Activated CD8-positive, alpha-beta memory T cell treated with anti-CD3 and anti-CD28 coated beads for 4 hours (primary cell): ENCODE data around the gene C1QTNF1.

Experiments used
- DNase-seq, 2 donors: peaks; one replicate each; pipeline ENCODE4 v3.0.0-alpha.2; 2020; ENCODE audit warnings: low read depth in 2 of 2

The C1QTNF1 gene, protein sequence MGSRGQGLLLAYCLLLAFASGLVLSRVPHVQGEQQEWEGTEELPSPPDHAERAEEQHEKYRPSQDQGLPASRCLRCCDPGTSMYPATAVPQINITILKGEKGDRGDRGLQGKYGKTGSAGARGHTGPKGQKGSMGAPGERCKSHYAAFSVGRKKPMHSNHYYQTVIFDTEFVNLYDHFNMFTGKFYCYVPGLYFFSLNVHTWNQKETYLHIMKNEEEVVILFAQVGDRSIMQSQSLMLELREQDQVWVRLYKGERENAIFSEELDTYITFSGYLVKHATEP

DNA sequence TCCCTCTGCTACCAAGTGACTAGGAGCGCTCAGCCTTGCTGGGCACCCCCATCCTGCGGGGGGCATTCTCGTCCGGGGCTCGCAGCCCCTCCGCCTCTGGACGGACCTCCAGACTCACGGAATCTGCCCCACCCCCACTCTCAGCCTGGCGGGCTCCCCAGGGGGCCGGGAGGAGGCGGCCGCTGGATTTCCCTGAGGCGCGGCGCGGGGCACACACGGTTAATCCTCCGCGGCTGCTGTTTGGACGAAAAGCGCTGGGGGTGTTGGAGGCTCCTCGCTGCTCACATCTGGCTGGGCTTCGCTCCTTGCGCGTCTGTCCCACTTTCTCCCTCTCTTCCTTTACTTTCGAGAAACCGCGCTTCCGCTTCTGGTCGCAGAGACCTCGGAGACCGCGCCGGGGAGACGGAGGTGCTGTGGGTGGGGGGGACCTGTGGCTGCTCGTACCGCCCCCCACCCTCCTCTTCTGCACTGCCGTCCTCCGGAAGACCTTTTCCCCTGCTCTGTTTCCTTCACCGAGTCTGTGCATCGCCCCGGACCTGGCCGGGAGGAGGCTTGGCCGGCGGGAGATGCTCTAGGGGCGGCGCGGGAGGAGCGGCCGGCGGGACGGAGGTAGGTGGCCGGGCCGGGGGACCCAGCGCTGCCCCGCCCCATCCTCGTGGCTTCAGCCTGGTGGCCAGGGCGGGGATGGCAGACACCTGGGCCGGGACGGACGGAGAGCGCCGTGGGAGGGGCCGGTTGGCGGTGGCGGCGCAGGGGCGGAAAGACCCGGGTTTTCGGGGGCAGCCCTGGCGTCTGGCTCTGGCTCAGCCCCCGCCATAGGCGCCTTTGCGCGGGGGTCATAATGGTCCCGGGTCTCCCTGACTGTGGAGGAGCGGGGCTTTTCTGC is at the start of gene C1QTNF1:
Gene C1QTNF1 (plus strand): TSS at position 284 of the 886 bp plus-strand sequence. CDS start 19,800 bp downstream, outside the sequence.
- DNase-seq: no peak

DNA sequence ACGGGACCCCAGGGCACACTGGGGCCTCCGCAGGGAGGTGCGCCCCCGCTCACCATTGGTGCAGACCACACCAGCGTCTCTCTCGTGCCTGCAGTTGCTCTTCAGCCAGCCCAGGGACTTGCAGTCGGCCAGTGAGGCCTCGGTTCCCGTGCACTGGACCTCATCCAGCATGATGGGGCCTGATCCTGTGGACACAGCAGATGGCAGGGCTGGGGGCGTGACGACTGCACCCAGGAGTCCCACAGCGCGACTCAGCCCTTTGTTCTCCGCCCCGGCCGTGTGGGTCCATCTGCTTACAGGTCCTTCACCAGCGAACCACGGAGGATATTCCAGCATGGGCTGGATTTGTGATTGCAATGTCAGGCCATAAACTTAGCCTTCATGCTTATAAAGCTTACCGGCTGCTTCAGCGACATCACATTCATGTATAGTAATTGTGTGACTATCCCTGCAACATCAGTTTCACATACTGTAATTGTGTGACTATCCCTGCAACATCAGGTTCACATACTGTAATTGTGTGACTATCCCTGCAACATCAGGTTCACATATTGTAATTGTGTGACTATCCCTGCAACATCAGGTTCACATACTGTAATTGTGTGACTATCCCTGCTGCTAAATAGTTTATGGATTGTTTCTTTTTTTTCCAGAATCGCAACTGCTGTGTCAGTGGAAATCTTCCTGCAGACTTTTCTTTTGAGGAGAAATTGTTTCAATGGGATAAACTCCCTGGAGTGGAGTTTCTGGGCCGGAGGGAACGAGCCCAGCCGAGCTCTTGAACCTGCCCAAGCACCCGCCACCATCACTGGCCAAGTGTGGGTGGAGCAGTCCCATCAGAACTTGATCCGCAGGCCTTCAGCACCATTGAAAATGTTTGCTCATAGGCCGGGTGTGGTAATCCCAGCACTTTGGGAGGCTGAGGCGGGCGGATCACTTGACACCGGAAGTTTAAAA is 49.1 kb upstream of the C1QTNF1 start:
- no peak for DNase-seq

DNA sequence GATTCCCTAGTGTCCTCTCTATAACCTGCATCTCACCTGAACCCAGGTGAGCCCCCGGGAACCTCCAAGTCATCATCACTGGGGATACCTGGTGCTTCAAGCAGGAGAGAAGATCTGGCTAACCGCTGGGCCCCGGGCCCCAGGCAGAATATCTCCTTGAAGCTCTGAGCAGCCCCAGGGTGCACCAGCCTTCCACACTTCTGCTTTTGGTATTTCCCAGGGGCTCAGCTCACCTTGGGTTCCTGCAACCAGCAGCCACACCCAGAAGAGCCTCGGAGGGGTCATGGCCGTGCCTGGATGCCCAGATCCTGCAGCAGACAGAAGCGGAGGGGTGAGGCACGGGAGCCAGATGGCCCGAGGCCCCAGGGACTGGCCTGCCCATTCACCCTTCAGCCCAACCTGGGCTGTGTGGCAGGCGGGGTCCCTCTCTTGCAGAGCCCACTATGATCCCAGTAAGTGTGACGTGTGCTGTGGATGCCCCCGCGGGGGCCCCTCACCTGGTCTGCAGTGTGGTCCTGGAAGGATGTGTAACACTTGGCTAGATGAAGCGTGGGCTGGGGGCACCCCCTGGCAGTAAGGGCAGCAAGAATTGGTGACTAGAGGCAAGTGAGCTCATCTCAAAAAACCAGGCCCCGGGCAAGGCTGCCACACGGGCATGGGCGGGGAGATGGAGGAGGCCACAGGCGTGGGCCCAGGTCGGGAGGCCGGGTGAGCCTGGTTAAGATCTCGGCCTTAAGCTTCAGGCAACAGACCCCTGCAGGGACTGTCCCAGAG is 46.9 kb upstream of the C1QTNF1 start:
- DNase-seq: no peak

DNA sequence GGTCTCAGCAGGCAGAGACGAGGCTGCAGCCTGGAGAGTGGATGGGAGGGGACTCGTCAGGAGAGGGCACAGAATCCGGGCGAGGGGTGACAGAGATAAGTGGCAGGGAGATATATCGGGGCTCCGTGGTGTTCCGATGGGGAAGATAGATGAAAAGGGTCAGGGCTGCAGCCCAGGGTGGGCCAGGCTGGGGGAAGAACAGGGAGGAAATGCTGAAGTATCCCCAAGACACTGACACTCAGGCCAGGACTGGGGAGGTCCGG is 46.4 kb upstream of the C1QTNF1 start:
- DNase-seq: no peak

DNA sequence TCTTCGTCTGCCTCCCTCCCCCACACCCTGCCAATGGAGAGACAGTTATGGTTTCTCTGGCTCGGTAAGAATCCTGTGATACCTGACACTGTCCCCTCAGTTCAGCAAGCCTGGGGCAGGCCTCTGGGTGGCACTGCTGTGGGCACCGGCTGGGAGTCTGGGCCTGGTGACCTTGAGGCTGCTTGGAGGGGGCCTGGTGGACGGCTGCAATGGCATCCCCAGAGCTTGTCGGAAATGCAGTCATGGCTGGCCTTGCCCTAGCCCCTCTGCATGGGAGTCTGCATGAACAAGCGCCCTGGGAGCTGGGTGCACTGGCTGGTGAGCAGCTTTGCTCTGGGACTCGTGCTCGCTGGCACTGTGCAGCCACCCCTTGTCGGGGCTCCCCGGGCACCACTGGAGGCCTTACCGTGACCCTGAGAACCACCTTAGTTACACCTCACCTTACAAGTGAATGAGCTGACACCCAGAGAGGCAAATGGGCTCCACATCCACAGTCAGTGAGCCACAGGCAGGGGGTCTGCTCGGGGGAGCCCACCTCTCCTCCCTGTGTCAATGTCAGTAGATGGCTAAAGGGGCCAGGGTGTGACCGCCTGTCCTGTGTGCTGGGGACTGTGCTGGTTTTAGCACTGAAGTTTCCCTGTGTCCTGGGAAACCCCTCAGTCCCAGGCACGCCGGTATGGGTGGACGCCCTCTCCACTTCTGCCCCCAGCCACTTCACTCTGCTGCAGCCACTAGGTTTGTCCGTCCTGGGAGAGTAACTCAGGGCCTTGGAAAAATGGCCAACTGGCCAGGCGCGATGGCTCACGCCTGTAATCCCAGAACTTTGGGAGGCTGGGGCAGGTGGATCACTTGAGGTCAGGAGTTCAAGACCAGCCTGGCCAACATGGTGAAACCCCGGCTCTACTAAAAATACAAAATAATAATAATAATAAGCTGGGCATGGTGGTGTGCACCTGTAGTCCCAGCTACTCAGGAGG is 45.7 kb upstream of the C1QTNF1 start:
- no peak for DNase-seq

DNA sequence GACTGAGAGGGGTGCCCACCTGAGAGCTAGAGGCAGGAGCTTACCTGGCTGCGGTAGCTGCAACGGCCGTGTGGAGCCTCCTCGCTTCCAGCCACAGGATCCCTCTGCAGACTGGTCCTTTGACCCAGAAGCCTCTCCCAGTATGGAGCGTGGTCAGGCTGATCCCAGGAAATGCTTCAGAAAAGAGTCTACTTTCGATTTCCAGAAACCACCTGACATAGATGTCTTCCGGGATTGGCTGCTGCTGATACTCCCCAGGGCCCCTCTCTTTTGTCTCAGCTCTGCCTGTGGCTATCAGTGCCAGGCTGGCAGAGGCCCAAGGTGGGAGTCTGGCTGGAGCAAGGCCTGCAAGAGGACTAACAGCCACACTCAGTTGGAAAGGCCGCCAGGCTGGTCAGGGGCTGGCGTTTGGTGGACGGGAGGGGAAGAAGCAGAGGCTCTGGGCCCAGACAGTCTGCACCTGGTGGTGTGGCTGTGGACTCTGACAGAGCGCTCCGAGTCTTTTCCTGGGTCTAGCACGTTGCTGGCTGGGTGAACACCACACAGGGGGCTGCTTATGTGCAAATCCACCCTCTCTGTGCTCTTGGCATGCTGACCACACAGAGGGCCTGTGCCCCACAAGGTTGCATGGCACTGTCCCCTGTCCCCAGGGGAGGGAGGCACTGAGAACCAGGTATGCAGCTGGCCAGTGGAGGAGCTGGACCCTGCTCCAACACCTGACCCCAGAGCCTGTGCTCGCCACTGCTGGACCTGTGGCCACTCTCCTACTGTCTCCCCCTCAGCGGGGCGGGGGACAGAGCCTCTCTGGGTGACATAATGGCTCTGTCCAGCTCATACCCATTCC is 44.0 kb upstream of the C1QTNF1 start, which contains the start of gene LGALS3BP:
Gene LGALS3BP (minus strand): TSS at position 144 of the 844 bp plus-strand sequence. CDS start 2,732 bp downstream, outside the sequence.
- DNase-seq: no peak

DNA sequence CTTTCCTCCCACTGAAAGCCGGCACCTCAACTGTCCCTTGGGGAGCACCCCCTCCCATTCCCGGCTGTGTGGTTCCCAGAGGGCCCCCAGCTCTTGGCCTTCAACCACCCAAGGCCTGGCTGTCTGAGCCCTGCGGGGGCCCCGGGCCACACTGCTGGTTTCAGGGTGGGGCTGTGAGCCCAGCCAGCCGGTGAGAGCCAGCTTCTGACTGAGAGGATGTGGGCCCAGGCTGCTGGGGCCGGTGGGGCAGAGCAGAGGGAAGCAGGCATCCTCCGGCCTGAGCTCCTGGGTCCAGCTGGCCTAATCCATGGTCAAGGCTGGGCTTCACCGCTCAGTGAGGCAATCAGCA is 43.4 kb upstream of the C1QTNF1 start:
- DNase-seq: no peak

DNA sequence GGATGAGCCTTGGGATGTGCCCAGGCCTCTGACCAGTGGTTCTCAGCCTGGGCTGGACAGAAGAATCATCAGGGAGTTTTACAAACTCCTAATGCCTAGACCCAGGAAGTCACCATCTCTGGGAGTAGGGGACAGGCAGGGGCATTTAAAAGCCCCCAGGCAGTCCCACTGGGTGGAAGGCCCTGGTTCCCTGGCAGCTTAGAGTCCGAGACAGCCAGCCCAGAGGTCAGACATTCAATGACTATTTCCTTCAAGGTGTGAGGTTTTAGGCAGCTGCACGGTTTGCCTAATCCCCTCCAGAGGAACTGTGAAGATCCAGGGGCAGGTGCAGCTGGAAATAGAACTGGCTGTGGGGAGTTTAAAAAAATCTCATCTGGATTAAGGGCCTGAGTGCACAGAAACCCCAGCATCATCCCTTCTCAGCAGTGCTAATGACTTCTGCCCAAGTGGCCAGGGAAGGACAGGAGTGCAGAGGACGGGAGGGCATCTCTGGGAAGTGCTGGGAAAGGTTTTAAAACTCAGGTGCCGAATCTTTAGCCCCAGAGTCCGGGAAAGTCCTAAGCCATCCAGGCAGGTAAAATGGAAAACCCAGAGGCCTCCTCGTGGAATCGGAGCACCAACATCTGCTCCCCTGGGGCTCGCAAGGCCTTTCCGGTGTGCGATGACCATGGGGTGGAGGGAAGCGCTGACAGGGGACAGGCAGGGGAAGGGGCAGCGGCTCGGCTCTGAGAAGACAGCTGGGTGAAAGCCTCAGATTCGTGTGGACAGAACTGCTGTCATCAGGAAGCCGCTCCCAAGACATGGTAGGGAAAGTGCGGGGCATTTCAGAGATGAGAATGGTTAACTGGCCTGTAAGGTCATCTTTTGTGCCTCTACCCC is 42.7 kb upstream of the C1QTNF1 start:
- no peak for DNase-seq

DNA sequence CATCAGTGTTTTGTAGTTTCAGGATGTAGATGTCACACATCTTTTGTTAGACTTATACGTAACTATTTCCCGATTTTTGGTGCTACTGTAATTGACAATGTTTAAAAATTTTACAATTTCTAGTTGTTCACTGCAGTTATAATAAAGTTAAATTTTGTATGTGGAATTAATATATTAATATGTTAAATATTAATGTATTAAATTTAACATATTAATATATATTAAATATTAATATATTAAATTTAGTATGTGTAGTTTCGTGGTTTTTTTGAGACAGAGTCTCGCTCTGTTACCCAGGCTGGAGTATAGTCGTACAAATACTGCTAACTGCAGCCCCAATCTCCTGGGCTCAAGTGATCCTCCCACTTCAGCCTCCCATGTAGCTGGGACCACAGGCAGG is 38.6 kb upstream of the C1QTNF1 start:
- DNase-seq: no peak

DNA sequence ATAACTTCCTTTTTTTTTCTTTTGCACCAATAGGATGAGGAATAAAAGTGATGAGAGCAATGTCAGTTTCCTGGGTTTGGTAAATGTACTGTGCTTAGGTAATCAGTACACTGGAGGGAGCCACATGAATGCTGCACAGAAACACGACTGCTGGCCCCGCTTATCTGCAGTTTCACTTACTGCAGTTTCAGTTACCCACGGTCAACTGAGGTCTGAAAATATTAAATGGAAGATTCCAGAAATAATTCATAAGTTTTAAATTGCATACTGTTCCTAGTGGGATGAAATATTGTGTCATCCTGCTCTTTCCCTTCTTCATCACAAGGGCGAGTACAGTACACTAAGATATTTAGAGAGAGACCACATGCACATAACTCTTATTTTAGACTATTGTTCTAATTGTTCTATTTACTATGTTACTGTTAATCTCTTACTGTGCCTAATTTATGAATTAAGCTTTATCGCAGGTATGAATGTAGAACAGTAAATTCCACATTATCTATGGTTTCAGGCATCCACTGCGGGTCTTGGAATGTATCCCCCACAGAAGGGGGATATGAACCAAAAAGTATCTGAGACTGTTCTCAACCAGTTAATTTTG is 37.8 kb upstream of the C1QTNF1 start:
- no peak for DNase-seq

DNA sequence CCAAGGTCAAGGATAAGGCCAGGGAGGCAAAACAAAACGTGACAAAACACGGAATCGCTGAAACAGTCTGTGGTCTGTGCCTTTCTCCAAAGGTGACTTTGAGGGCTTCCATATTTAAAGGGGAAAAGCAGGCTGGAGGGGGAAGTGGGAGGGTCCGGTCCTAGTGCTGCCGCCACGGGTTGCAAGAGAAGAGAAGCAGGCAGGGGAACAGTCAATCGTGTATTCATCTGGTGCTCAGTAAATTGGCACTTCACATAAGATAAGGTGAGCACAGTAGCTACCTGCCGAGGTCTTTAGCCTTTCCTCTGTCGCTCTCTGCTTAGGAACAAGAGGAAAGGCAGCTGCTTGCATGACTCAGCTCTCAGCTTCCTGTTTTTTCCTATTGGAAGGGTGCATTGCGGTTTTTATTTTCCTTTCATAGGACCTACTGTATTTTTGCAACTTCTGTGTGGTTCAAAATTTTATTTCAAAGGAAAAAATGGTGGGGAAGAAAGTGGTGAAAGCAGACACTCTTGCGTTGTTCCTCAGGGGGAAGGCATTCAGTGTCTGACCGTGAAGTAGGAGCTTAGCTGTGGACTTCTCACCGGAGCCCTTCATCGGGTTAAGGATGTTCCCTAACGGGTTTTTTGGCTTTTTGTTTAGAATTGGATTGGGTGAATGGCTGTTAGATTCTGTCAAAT is 37.2 kb upstream of the C1QTNF1 start:
- no peak for DNase-seq

DNA sequence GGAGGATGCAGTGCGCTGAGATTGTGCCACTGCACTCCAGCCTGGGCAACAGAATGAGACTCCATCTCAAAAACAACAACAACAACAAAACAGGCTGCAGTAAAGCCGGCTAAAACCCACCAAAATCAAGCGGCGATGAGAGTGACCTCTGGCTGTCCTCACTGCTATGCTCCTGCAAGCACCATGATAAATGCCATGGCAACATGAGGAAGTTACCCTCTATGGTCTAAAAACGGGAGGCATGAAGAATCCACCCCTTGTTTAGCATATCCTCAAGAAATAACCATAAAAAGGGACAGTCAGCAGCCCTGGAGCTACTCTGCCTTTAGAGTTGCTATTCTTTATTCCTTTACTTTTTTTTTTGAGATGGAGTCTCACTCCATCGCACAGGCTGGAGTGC is 35.8 kb upstream of the C1QTNF1 start:
- DNase-seq: no peak

DNA sequence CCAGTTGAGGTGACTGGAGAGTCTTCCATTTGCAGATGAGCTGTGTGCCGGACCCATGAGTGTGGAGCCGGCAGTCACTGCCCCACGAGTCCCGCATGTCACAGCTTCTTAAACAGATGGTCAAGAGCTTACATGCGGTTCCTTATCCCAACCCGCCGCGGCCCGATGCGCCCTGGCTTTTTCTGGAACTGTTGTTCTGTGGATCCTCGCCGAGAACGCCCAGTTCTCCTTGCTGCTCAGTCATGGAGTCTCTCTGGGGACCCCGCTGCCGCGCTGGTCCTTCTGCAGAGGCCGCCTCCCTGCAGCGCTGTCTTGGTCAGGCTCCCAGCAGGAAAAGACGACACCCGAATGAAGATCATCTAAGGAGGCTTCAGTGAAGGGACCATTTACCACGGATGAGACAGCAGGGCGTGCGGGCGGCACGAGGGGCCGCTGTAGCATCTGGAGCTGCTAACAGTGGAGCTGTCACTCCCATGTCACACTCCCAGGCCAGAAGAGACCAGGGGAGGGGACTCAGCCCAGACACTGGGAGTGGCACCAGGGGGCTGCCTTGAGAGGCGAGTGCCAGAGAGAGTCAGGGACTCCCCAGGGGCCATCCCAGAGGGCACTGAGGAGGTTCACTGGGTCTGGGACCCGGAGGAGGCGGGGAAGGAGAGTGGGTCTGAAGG is 33.5 kb upstream of the C1QTNF1 start:
- no peak for DNase-seq

DNA sequence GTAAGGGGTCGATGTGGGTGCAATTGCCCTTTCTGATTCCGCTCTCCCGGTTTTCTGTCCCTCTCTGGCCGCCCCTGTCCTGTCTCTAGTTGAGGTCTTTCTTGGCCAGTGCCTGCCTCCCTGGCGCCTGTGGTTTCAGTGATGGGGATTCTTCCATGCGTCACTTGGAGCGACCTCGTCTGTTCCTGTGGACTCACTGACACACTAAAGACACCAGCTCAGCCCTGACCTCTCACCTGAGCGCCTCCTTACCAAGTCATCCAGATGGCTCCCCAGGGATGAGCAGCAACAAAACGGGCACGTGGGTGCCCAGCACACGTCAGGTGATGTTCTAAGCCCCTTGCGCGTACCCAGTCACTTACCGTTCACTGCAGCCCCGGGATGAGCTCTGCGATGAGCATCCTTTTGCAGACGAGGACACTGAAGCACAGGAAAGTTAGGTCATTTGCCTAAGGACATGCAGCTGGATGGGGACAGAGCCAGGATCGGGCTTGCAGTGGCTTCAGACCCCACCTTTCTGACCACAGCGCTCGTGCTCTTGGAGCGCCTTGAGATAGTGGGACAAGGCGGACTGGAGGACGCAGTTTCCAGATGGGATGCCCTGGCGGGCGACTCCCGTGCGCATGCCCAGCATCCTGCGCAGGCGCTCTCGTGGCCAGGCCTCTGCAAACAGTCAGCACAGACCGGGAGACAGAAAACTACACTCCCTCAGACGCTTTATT is 32.8 kb upstream of the C1QTNF1 start:
- no peak for DNase-seq

DNA sequence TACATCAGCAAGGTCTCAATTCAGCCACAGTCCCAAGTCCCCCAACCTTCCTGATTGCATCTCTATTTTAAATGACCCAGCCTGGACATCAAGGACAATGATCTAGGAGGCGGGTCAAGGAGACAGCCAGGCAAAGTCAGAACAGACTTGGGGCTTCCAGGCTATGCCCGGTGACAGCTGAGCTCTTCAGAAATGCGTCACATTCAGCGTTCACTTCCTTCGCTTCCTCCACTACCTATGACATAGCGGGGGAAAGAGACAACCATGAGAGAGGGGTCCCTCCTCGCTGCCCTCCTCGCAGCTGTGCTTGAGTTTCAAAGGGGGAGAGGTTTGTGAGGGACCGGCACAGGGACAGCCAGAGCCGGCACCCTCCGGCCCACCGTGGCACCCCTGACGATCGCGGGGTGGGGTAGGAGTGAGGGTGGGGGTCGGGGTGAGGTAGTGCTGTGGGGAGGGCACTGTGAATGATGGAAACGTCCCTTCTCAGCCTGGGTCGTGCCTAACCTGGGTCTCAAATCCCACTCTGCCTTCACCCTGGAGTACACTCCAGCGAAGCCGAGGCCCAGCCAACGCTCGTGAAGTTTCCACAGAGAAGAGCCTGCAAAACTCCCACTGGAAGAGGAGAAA is 31.9 kb upstream of the C1QTNF1 start:
- no peak for DNase-seq
